Measurements from ENCODE around the gene ANO10.

DNA sequence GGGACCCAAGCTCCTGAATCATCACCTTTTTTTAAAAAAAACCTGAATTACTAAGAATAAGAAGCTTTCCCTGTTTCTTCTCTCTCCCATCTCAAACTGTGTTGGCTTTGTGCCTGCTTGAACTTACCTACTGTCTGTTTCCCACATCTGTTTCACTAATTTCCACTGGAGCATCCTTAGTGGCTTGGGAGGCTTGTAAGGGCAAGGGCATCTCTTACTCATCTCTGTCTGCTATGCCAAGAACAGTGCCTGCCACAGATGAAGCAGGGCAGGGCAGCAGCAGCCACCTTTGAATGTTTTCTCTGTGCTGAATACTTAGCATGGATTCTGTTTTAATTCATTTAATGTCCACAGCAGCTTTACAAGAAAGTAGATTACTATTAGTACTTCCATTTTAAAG lies 293.2 kb downstream of the ANO10 start:
- no peak for TF ChIP-seq POLR2AphosphoS5 (IDR thresholded peaks at IDR 0.05)
- TF ChIP-seq, protein P1, sequence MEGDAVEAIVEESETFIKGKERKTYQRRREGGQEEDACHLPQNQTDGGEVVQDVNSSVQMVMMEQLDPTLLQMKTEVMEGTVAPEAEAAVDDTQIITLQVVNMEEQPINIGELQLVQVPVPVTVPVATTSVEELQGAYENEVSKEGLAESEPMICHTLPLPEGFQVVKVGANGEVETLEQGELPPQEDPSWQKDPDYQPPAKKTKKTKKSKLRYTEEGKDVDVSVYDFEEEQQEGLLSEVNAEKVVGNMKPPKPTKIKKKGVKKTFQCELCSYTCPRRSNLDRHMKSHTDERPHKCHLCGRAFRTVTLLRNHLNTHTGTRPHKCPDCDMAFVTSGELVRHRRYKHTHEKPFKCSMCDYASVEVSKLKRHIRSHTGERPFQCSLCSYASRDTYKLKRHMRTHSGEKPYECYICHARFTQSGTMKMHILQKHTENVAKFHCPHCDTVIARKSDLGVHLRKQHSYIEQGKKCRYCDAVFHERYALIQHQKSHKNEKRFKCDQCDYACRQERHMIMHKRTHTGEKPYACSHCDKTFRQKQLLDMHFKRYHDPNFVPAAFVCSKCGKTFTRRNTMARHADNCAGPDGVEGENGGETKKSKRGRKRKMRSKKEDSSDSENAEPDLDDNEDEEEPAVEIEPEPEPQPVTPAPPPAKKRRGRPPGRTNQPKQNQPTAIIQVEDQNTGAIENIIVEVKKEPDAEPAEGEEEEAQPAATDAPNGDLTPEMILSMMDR (IDR thresholded peaks at IDR 0.05) = no peak
- TF ChIP-seq POLR2A (IDR thresholded peaks at IDR 0.05) = no peak
- no peak for TF ChIP-seq EP300 (IDR thresholded peaks at IDR 0.05)

All from suprapubic skin (tissue), 4 donors.